CD14-positive monocyte (primary cell): ENCODE data around the gene ZFP36L1. TPM values are rescaled to one million over a fixed set of nuclear protein-coding genes. Genes with fewer than 3 reads are reported as not detected.
A peak's percentile ranks its signal among the peaks of the same experiment; 100 is the strongest.

Experiments
- DNase-seq, 3 donors: peaks; one replicate each; pipeline ENCODE4 v3.0.0-alpha.2; 2011 to 2022
- H2AFZ ChIP-seq: 2 replicates; pipeline ENCODE4 v1.6.0; 2012; ENCODE audit warnings: mild to moderate bottlenecking, low read depth, low read length, inconsistent platforms; ENCODE audit not compliant: insufficient read depth, poor library complexity, severe bottlenecking
- H3K27ac ChIP-seq, 2 donors: 1 replicate in 1 of 2; 2 replicates in 1 of 2; pipeline ENCODE4 v1.5.1; 2012 to 2013; ENCODE audit warnings: low read length in 2 of 2, control low read depth in 1 of 2, inconsistent platforms in 1 of 2, low read depth in 1 of 2, mild to moderate bottlenecking in 1 of 2
- H3K27me3 ChIP-seq, 2 donors: one replicate each; pipeline versions ENCODE4 v1.6.0 to v1.6.1; 2011 to 2013; ENCODE audit warnings: low read length in 2 of 2; ENCODE audit not compliant: control insufficient read depth in 2 of 2, insufficient read depth in 2 of 2
- H3K36me3 ChIP-seq, 2 donors: replicated peaks in 1 of 2; 1 replicate in 1 of 2; 2 replicates in 1 of 2; pipeline versions ENCODE4 v1.5.1 to v1.6.1; 2012 to 2013; ENCODE audit warnings: low read length in 2 of 2, control low read depth in 1 of 2, inconsistent platforms in 1 of 2, mild to moderate bottlenecking in 1 of 2; ENCODE audit not compliant: insufficient read depth in 2 of 2, control insufficient read depth in 1 of 2
- H3K4me1 ChIP-seq, 2 donors: 1 replicate in 1 of 2; 2 replicates in 1 of 2; pipeline versions ENCODE4 v1.5.1 to v1.6.1; 2012 to 2013; ENCODE audit warnings: low read length in 2 of 2, control low read depth in 1 of 2, inconsistent platforms in 1 of 2, mild to moderate bottlenecking in 1 of 2, moderate library complexity in 1 of 2; ENCODE audit not compliant: insufficient read depth in 2 of 2, control insufficient read depth in 1 of 2
- H3K4me2 ChIP-seq: replicated peaks from 2 replicates; pipeline ENCODE3; 2012; ENCODE audit warnings: low read length, moderate library complexity, mild to moderate bottlenecking; ENCODE audit not compliant: poor library complexity, severe bottlenecking; ENCODE audit errors: extremely low read depth
- H3K4me3 ChIP-seq, 3 experiments: fragments of 200-600 bp in 1 of 3; sonication (generic) in 1 of 3; replicated peaks in 1 of 3; 1 replicate in 2 of 3; 2 replicates in 1 of 3; pipeline ENCODE4 v1.5.1; 2011 to 2013; ENCODE audit warnings: low read length in 3 of 3, mild to moderate bottlenecking in 3 of 3, control low read depth in 2 of 3, low read depth in 2 of 3, inconsistent platforms in 1 of 3, moderate library complexity in 1 of 3
- H3K79me2 ChIP-seq: 2 replicates; pipeline ENCODE4 v1.6.0; 2012; ENCODE audit warnings: mild to moderate bottlenecking, control low read depth, inconsistent platforms, low read length, moderate library complexity; ENCODE audit not compliant: insufficient read depth
- H3K9ac ChIP-seq: 2 replicates; pipeline ENCODE4 v1.6.0; 2017; ENCODE audit warnings: low read length, mild to moderate bottlenecking; ENCODE audit not compliant: insufficient read depth, poor library complexity, severe bottlenecking
- H3K9me3 ChIP-seq, 2 donors: replicated peaks in 1 of 2; 1 replicate in 1 of 2; 2 replicates in 1 of 2; pipeline versions ENCODE4 v1.5.1 to v1.6.1; 2012 to 2013; ENCODE audit warnings: low read length in 2 of 2, control low read depth in 1 of 2; ENCODE audit not compliant: control insufficient read depth in 1 of 2, insufficient read depth in 1 of 2
- H4K20me1 ChIP-seq: 2 replicates; pipeline ENCODE4 v1.6.0; 2012; ENCODE audit warnings: mild to moderate bottlenecking, low read length, control low read depth, moderate library complexity; ENCODE audit not compliant: insufficient read depth
- H3K27ac Mint-ChIP-seq, 7 donors: one replicate each; pipeline ENCODE4 v1.8.0; 2020; ENCODE audit warnings: mild to moderate bottlenecking in 7 of 7, mixed read lengths in 7 of 7, moderate library complexity in 6 of 7, inconsistent platforms in 2 of 7
- H3K27me3 Mint-ChIP-seq, 3 donors: one replicate each; pipeline ENCODE4 v1.8.0; 2021 to 2022; ENCODE audit warnings: low read depth in 3 of 3, mild to moderate bottlenecking in 3 of 3, mixed read lengths in 3 of 3, moderate library complexity in 3 of 3, inconsistent platforms in 1 of 3
- H3K36me3 Mint-ChIP-seq, 2 donors: one replicate each; pipeline ENCODE4 v1.8.0; 2020; ENCODE audit warnings: mixed read lengths in 2 of 2, inconsistent platforms in 1 of 2, mild to moderate bottlenecking in 1 of 2
- H3K4me1 Mint-ChIP-seq: one replicate; pipeline ENCODE4 v1.8.0; 2020; ENCODE audit warnings: mild to moderate bottlenecking, mixed read lengths
- H3K4me3 Mint-ChIP-seq, 2 donors: one replicate each; pipeline ENCODE4 v1.8.0; 2020; ENCODE audit warnings: mild to moderate bottlenecking in 2 of 2, mixed read lengths in 2 of 2, moderate library complexity in 1 of 2
- H3K9me3 Mint-ChIP-seq, 7 donors: one replicate each; pipeline ENCODE4 v1.8.0; 2020 to 2022; ENCODE audit warnings: mixed read lengths in 7 of 7, mild to moderate bottlenecking in 6 of 7, moderate library complexity in 6 of 7, inconsistent platforms in 2 of 7
- CTCF ChIP-seq: fragments of 200-600 bp; IDR thresholded peaks from one replicate; pipeline ENCODE4 v1.8.0; 2022; ENCODE audit warnings: antibody characterized with exemption, mild to moderate bottlenecking
- WGBS: methylation state at CpG from one replicate; pipeline ENCODE4 v1.1.5; 2013; ENCODE audit warnings: missing lambda C conversion rate; ENCODE audit not compliant: insufficient coverage; 5-methylcytosine and 5-hydroxymethylcytosine counted together
- intact Hi-C, 2 donors: fragments of 100-400 bp; cut with micrococcal nuclease; formaldehyde crosslinking; loops; one replicate each; pipeline versions ENCODE4 v1.15.0 to v1.15.1; 2023
- polyA plus RNA-seq, 3 donors: library from polyadenylated mRNA; depleted of rRNA in 1 of 3; unstranded in 2 of 3; stranded (reverse) in 1 of 3; fragments of 300-500 nt in 2 of 3; fragments of >200 nt in 1 of 3; fragmentation: Illumina TruSeq in 2 of 3; gene quantifications; 1 replicate in 2 of 3; 2 replicates in 1 of 3; pipeline ENCODE4 v1.2.3, GENCODE V29; 2012 to 2021

Gene ZFP36L1
- polyA plus RNA-seq, 3 donors = 151 to 934 (median 185) TPM

GRCh38 chr14:68739701-68740100 is 53.2 kb downstream of the ZFP36L1 start:
- DNase-seq = no peak
- Histone ChIP-seq H3K9me3 (peaks cover 0 to 4% of the 10 kb centered on the region in 2 donors), H3K9ac (no peak overlapping the region), H3K27me3 (peaks cover 48 to 69% of the 10 kb centered on the region in 2 donors), H2AFZ (no peak overlapping the region), H3K36me3 (no peaks in the 10 kb centered on the region), H3K4me1 (peaks cover 35 to 36% of the 10 kb centered on the region in 2 donors), H3K4me3 (no peak overlapping the region), H4K20me1 (no peaks in the 10 kb centered on the region), H3K79me2 (no peaks in the 10 kb centered on the region), H3K27ac (no peak overlapping the region), H3K4me2 (no peak overlapping the region)
- peaks cover 3 to 18% (median 10%) of the 10 kb centered on the region in 7 donors for H3K9me3 Mint-ChIP-seq
- TF ChIP-seq CTCF = no peak
- H3K4me3 Mint-ChIP-seq = peak overlapping the region in 1 of 2 donors; percentile 78
- H3K4me1 Mint-ChIP-seq = peaks cover 52% of the 10 kb centered on the region
- 95% methylated on average over 6 of the region's 7 CpGs for WGBS
- intact Hi-C loops = loop anchor here (2.0 to 5.0 kb wide), 3 partner anchors 52 to 142 kb away; no protein-coding TSS in a partner anchor
- H3K27me3 Mint-ChIP-seq = peaks cover 70 to 81% (median 75%) of the 10 kb centered on the region in 3 donors
- H3K36me3 Mint-ChIP-seq = peaks cover 12 to 25% of the 10 kb centered on the region in 2 donors
- H3K27ac Mint-ChIP-seq = no peak overlapping the region

GRCh38 chr14:68738559-68738958 is 54.3 kb downstream of the ZFP36L1 start:
- Histone ChIP-seq H3K79me2 (no peaks in the 10 kb centered on the region), H3K27ac (no peak overlapping the region), H3K36me3 (no peaks in the 10 kb centered on the region), H2AFZ (no peak overlapping the region), H3K9me3 (peaks cover 0 to 4% of the 10 kb centered on the region in 2 donors), H4K20me1 (no peaks in the 10 kb centered on the region), H3K9ac (no peak overlapping the region), H3K4me2 (no peak overlapping the region), H3K4me1 (peaks cover 46 to 48% of the 10 kb centered on the region in 2 donors), H3K4me3 (no peak overlapping the region), H3K27me3 (peaks cover 40 to 58% of the 10 kb centered on the region in 2 donors)
- H3K9me3 Mint-ChIP-seq = peaks cover 3 to 16% (median 10%) of the 10 kb centered on the region in 7 donors
- intact Hi-C loops = no loop called here
- H3K27me3 Mint-ChIP-seq = peaks cover 59 to 69% (median 64%) of the 10 kb centered on the region in 3 donors
- peak overlapping the region in 1 of 2 donors; percentile 80 for H3K4me3 Mint-ChIP-seq
- no peak overlapping the region for H3K27ac Mint-ChIP-seq
- 79% methylated on average over 3 of the region's 4 CpGs for WGBS
- TF ChIP-seq CTCF = no peak
- peaks cover 14 to 30% of the 10 kb centered on the region in 2 donors for H3K36me3 Mint-ChIP-seq
- peaks cover 63% of the 10 kb centered on the region for H3K4me1 Mint-ChIP-seq
- no peak for DNase-seq

Other genes with a start within 250 kb of the ZFP36L1 start
- 10 to 100 TPM; 41.4 to 75.0 (median 69.4) TPM for gene ACTN1, start 186.2 kb upstream of the ZFP36L1 start, polyA plus RNA-seq